ENCODE measurements around the gene KLHL40. TPM values are rescaled to one million over a fixed set of nuclear protein-coding genes. Genes with fewer than 3 reads are reported as not detected.

The KLHL40 gene
- total and polyA plus RNA-seq, 2 donors (not counting 1 experiment from before 2014, with no cell fraction given): not detected

GRCh38 chr3:42686832-42687650 is 1.7 kb downstream of the KLHL40 start:
- no peak overlapping the region for H2AFZ ChIP-seq (ENCODE audit: low read length)
- H4K20me1 ChIP-seq (ENCODE audit: control insufficient read depth, extremely low read depth, insufficient read depth, low read length): no peaks in the 10 kb centered on the region
- peaks cover 9% of the 10 kb centered on the region for H3K4me1 ChIP-seq (ENCODE audit: control insufficient read depth, extremely low read depth, insufficient read depth, low read length)
- H3K27me3 ChIP-seq (ENCODE audit: control insufficient read depth, insufficient read depth, low read length): peaks cover 18% of the 10 kb centered on the region
- H3K4me2 ChIP-seq (ENCODE audit: extremely low read depth, insufficient read depth, low read length): no peak overlapping the region
- no peak overlapping the region for H3K4me3 ChIP-seq (replicated peaks in 1 of 4; ENCODE audit: control extremely low read depth in 1 of 4, insufficient read depth in 1 of 4, low read depth in 3 of 4, low read length in 4 of 4)
- no peak for DNase-seq (ENCODE audit: low read depth in 2 of 2)
- H3K9ac ChIP-seq (ENCODE audit: insufficient read depth, low read length): no peak overlapping the region
- no peaks in the 10 kb centered on the region for H3K79me2 ChIP-seq (ENCODE audit: control insufficient read depth, insufficient read depth, low read length)
- no peak overlapping the region for H3K27ac ChIP-seq (ENCODE audit: insufficient read depth, low read length)
- H3K36me3 ChIP-seq (ENCODE audit: control insufficient read depth, insufficient read depth, low read length): no peaks in the 10 kb centered on the region
- no peak for TF ChIP-seq CTCF (conservative IDR thresholded peaks at IDR 0.05 in 1 of 2, IDR thresholded peaks at IDR 0.05 in 1 of 2; ENCODE audit: low read depth in 1 of 2, low read length in 2 of 2)
- TF ChIP-seq EZH2 (IDR thresholded peaks at IDR 0.05; ENCODE audit: low read length, missing control alignments): no peak
- H3K9me3 ChIP-seq (ENCODE audit: control insufficient read depth, insufficient read depth, low read depth, low read length): no peaks in the 10 kb centered on the region

- no peaks in the 10 kb centered on the region for H3K9me3 ChIP-seq (ENCODE audit: control insufficient read depth, insufficient read depth, low read depth, low read length)
- no peak overlapping the region for H3K9ac ChIP-seq (ENCODE audit: insufficient read depth, low read length)
- H3K4me3 ChIP-seq (replicated peaks in 1 of 4; ENCODE audit: control extremely low read depth in 1 of 4, insufficient read depth in 1 of 4, low read depth in 3 of 4, low read length in 4 of 4): no peak overlapping the region
- H3K79me2 ChIP-seq (ENCODE audit: control insufficient read depth, insufficient read depth, low read length): no peaks in the 10 kb centered on the region
- DNase-seq (ENCODE audit: low read depth in 2 of 2): no peak
- peaks cover 9% of the 10 kb centered on the region for H3K4me1 ChIP-seq (ENCODE audit: control insufficient read depth, extremely low read depth, insufficient read depth, low read length)
- H3K36me3 ChIP-seq (ENCODE audit: control insufficient read depth, insufficient read depth, low read length): no peaks in the 10 kb centered on the region
- H3K4me2 ChIP-seq (ENCODE audit: extremely low read depth, insufficient read depth, low read length): no peak overlapping the region
- H3K27me3 ChIP-seq (ENCODE audit: control insufficient read depth, insufficient read depth, low read length): peaks cover 20% of the 10 kb centered on the region
- no peak overlapping the region for H2AFZ ChIP-seq (ENCODE audit: low read length)
- H3K27ac ChIP-seq (ENCODE audit: insufficient read depth, low read length): no peak overlapping the region
- H4K20me1 ChIP-seq (ENCODE audit: control insufficient read depth, extremely low read depth, insufficient read depth, low read length): no peaks in the 10 kb centered on the region
- TF ChIP-seq EZH2 (IDR thresholded peaks at IDR 0.05; ENCODE audit: low read length, missing control alignments) (no peak), CTCF (conservative IDR thresholded peaks at IDR 0.05 in 1 of 2, IDR thresholded peaks at IDR 0.05 in 1 of 2; ENCODE audit: low read depth in 1 of 2, low read length in 2 of 2) (no peak)
Observed at GRCh38 chr3:42688016-42688415, 2.7 kb downstream of the KLHL40 start.

GRCh38 chr3:42688487-42689420 is 3.4 kb downstream of the KLHL40 start:
- H3K4me2 ChIP-seq (ENCODE audit: extremely low read depth, insufficient read depth, low read length): no peak overlapping the region
- DNase-seq (ENCODE audit: low read depth in 2 of 2): no peak
- peaks cover 20% of the 10 kb centered on the region for H3K27me3 ChIP-seq (ENCODE audit: control insufficient read depth, insufficient read depth, low read length)
- no peaks in the 10 kb centered on the region for H3K79me2 ChIP-seq (ENCODE audit: control insufficient read depth, insufficient read depth, low read length)
- no peak overlapping the region for H2AFZ ChIP-seq (ENCODE audit: low read length)
- H3K9me3 ChIP-seq (ENCODE audit: control insufficient read depth, insufficient read depth, low read depth, low read length): no peaks in the 10 kb centered on the region
- no peaks in the 10 kb centered on the region for H4K20me1 ChIP-seq (ENCODE audit: control insufficient read depth, extremely low read depth, insufficient read depth, low read length)
- peaks cover 6% of the 10 kb centered on the region for H3K4me1 ChIP-seq (ENCODE audit: control insufficient read depth, extremely low read depth, insufficient read depth, low read length)
- no peak for TF ChIP-seq CTCF (conservative IDR thresholded peaks at IDR 0.05 in 1 of 2, IDR thresholded peaks at IDR 0.05 in 1 of 2; ENCODE audit: low read depth in 1 of 2, low read length in 2 of 2)
- no peak for TF ChIP-seq EZH2 (IDR thresholded peaks at IDR 0.05; ENCODE audit: low read length, missing control alignments)
- H3K27ac ChIP-seq (ENCODE audit: insufficient read depth, low read length): no peak overlapping the region
- no peak overlapping the region for H3K4me3 ChIP-seq (replicated peaks in 1 of 4; ENCODE audit: control extremely low read depth in 1 of 4, insufficient read depth in 1 of 4, low read depth in 3 of 4, low read length in 4 of 4)
- no peaks in the 10 kb centered on the region for H3K36me3 ChIP-seq (ENCODE audit: control insufficient read depth, insufficient read depth, low read length)
- H3K9ac ChIP-seq (ENCODE audit: insufficient read depth, low read length): no peak overlapping the region

Data from fibroblast of lung (primary cell).